ENCODE results near the gene TOM1L2.

TOM1L2 gene

DNA sequence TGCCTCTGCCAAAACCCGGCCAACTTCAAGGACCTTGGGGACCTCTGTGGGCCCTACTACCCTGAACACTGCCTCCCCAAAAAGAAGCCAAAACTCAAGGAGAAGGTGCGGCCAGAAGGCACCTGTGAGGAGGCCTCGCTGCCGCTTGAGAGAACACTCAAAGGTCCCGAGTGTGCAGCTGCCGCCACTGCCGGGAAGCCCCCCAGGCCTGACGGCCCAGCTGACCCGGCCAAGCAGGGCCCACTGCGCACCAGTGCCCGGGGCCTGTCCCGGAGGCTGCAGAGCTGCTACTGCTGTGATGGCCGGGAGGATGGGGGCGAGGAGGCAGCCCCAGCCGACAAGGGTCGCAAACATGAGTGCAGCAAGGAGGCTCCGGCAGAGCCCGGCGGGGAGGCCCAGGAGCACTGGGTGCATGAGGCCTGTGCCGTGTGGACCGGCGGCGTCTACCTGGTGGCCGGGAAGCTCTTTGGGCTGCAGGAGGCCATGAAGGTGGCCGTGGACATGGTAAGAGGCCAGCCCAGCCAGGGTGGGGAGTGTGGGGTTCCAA, 174.1 kb downstream of the TOM1L2 start:
- DNase-seq = no peak

DNA sequence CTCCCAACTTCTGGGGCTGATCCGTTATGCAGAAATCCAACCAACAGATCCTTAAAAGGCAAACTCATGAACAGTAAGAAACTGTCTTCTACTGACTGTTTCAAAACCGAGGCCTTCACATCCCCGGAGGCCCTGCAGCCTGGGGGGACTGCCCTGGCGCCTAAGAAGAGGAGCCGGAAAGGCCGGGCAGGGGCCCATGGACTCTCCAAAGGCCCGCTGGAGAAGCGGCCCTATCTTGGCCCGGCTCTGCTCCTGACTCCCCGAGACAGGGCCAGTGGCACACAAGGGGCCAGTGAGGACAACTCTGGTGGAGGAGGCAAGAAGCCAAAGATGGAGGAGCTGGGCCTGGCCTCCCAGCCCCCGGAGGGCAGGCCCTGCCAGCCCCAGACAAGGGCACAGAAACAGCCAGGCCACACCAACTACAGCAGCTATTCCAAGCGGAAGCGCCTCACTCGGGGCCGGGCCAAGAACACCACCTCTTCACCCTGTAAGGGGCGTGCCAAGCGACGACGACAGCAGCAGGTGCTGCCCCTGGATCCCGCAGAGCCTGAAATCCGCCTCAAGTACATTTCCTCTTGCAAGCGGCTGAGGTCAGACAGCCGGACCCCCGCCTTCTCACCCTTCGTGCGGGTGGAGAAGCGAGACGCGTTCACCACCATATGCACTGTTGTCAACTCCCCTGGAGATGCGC, 174.9 kb downstream of the TOM1L2 start:
- no peak for DNase-seq

DNA sequence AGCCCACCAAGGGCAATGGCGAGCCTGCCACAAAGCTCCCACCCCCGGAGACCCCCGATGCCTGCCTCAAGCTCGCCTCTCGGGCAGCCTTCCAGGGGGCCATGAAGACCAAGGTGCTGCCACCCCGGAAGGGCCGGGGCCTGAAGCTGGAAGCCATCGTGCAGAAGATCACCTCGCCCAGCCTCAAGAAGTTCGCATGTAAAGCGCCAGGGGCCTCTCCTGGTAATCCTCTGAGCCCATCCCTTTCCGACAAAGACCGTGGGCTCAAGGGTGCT, 175.5 kb downstream of the TOM1L2 start:
- DNase-seq = no peak

DNA sequence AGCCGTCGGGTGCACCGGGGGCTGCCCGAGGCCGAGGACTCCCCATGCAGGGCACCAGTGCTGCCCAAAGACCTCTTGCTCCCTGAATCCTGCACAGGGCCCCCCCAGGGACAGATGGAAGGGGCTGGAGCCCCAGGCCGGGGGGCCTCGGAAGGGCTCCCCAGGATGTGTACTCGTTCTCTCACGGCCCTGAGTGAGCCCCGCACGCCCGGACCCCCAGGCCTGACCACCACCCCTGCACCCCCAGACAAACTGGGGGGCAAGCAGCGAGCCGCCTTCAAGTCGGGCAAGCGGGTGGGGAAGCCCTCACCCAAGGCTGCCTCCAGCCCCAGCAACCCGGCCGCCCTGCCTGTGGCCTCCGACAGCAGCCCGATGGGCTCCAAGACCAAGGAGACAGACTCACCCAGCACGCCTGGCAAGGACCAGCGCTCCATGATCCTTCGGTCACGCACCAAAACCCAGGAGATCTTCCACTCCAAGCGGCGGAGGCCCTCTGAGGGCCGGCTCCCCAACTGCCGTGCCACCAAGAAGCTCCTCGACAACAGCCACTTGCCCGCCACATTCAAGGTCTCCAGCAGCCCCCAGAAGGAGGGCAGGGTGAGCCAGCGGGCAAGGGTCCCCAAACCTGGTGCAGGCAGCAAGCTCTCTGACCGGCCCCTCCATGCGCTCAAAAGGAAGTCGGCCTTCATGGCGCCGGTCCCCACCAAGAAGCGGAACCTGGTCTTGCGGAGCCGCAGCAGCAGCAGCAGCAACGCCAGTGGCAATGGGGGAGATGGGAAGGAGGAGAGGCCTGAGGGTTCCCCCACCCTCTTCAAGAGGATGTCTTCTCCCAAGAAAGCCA, 176.0 kb downstream of the TOM1L2 start:
- no peak for DNase-seq

DNA sequence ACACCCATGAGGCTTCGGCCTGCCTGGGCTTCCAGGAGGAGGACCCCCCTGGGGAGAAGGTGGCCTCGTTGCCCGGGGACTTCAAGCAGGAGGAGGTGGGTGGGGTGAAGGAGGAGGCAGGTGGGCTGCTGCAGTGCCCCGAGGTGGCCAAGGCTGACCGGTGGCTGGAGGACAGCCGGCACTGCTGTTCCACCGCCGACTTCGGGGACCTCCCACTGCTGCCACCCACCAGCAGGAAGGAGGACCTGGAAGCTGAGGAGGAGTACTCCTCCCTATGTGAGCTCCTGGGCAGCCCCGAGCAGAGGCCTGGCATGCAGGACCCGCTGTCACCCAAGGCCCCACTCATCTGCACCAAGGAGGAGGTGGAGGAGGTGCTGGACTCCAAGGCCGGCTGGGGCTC, 176.9 kb downstream of the TOM1L2 start:
- DNase-seq = no peak

DNA sequence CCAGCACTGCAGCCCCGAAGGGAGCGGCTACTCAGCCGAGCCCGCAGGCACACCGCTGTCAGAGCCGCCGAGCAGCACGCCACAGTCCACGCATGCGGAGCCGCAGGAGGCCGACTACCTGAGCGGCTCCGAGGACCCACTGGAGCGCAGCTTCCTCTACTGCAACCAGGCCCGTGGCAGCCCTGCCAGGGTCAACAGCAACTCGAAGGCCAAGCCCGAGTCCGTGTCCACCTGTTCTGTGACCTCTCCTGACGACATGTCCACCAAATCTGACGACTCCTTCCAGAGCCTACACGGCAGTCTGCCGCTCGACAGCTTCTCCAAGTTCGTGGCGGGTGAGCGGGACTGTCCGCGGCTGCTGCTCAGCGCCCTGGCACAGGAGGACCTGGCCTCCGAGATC, 177.8 kb downstream of the TOM1L2 start:
- DNase-seq = no peak
